H1 (cell line): ENCODE results near the gene BMF. TPM values are rescaled to one million over a fixed set of nuclear protein-coding genes. Genes with fewer than 3 reads are reported as not detected.

Source experiments
- CREB1 ChIP-seq: IDR thresholded peaks from 2 replicates; pipeline ENCODE4 v1.6.1; 2012; ENCODE audit warnings: inconsistent platforms
- KDM5A ChIP-seq: fragments of 200-600 bp; IDR thresholded peaks from 2 replicates; pipeline ENCODE4 v1.7.1; 2012; ENCODE audit warnings: mild to moderate bottlenecking, low read length, inconsistent platforms, mixed read lengths
- NANOG ChIP-seq: IDR thresholded peaks from 2 replicates; pipeline ENCODE4 v1.6.1; 2011; ENCODE audit warnings: low read length, low read depth, mild to moderate bottlenecking, inconsistent platforms; ENCODE audit not compliant: insufficient read depth, poor library complexity, severe bottlenecking
- POLR2A ChIP-seq, 2 experiments: IDR thresholded peaks; 1 replicate in 1 of 2; 2 replicates in 1 of 2; pipeline ENCODE4 v1.6.1; 2011; ENCODE audit warnings: low read depth in 2 of 2, low read length in 2 of 2, mild to moderate bottlenecking in 2 of 2; ENCODE audit errors: control extremely low read depth in 1 of 2
- POLR2AphosphoS5 ChIP-seq: IDR thresholded peaks from 2 replicates; pipeline ENCODE4 v1.6.1; 2011; ENCODE audit warnings: low read depth, low read length
- RAD21 ChIP-seq, 2 experiments: IDR thresholded peaks in 1 of 2; conservative IDR thresholded peaks in 1 of 2; 2 replicates each; pipeline ENCODE4 v1.6.1; 2011; ENCODE audit warnings: low read depth in 2 of 2, low read length in 2 of 2, improper control_type of control experiment in 1 of 2, inconsistent platforms in 1 of 2, mild to moderate bottlenecking in 1 of 2, moderate library complexity in 1 of 2
- SIX5 ChIP-seq: IDR thresholded peaks from 2 replicates; pipeline ENCODE4 v1.6.1; 2011; ENCODE audit warnings: mild to moderate bottlenecking, low read depth, low read length
- SUZ12 ChIP-seq: fragments of 200-600 bp; sonication (generic); IDR thresholded peaks from 2 replicates; pipeline ENCODE4 v1.6.1; 2012; ENCODE audit warnings: mild to moderate bottlenecking, inconsistent platforms, low read length, moderate library complexity, mixed read lengths
- polyA plus RNA-seq, 7 experiments: library from polyadenylated mRNA; depleted of rRNA in 3 of 7; stranded (reverse) in 5 of 7; unstranded in 2 of 7; fragments of >200 nt in 5 of 7; fragments of 200-250 nt in 2 of 7; gene quantifications; 1 replicate in 5 of 7; 2 replicates in 1 of 7; 4 replicates in 1 of 7; pipeline versions ENCODE4 v1.2.1 to v1.2.3, GENCODE V29; 2011 to 2013; ENCODE audit warnings: missing spikeins in 2 of 7, mixed read lengths in 2 of 7
- total RNA-seq: library from RNA; stranded (reverse); fragmentation: NEBNext Ultra II Directional; extraction: Animal tissue kit (Norgen Biotek cat#: 25700); gene quantifications from 2 replicates; pipeline ENCODE4 v1.2.1, GENCODE V29; 2021

The BMF gene
- total and polyA plus RNA-seq, 2 of the 8 experiments (the other 6 are each of a cell fraction or from before 2014, with no cell fraction given), result 21.2 to 24.2 TPM

- peak; percentile 62; the same call in 1 of the 2 replicates for TF ChIP-seq POLR2AphosphoS5
- TF ChIP-seq RAD21 (IDR thresholded peaks at IDR 0.05 in 1 of 2, conservative IDR thresholded peaks at IDR 0.05 in 1 of 2; ENCODE audit: low read depth in 2 of 2, low read length in 2 of 2), result peak; percentile 16 to 17; a peak in 2 of 4 replicates
- TF ChIP-seq NANOG, result peak; percentile 24
- TF ChIP-seq SUZ12, result no peak
- TF ChIP-seq SIX5, result no peak
- no peak for TF ChIP-seq KDM5A
- TF ChIP-seq POLR2A (IDR thresholded peaks at IDR 0.05; ENCODE audit: control extremely low read depth in 1 of 2, low read depth in 2 of 2, low read length in 2 of 2), result peak in 1 of 2 experiments; percentile 42; a peak in 1 of 3 replicates
- TF ChIP-seq CREB1, result no peak
Observed at GRCh38 chr15:40106203-40107161, 2.2 kb downstream of the BMF start (continued).
